Breast epithelium (tissue), 3 donors: ENCODE results near the gene SEC24B.

Experiments
- POLR2A ChIP-seq: fragments of 450-650 bp; IDR thresholded peaks from one replicate; pipeline ENCODE4 v1.6.1; 2016; ENCODE audit warnings: antibody characterized with exemption, mild to moderate bottlenecking, moderate library complexity
- POLR2AphosphoS5 ChIP-seq, 3 donors: sonication (generic); formaldehyde crosslinking; IDR thresholded peaks; one replicate each; pipeline ENCODE4 v1.6.1; 2017; ENCODE audit warnings: antibody characterized with exemption in 3 of 3
- TF ChIP-seq, protein P1 (sequence below), 3 donors: fragments of 450-650 bp; IDR thresholded peaks; one replicate each; pipeline ENCODE4 v1.5.1; 2016 to 2017; ENCODE audit warnings: antibody characterized with exemption in 3 of 3, mild to moderate bottlenecking in 3 of 3, moderate library complexity in 3 of 3

DNA sequence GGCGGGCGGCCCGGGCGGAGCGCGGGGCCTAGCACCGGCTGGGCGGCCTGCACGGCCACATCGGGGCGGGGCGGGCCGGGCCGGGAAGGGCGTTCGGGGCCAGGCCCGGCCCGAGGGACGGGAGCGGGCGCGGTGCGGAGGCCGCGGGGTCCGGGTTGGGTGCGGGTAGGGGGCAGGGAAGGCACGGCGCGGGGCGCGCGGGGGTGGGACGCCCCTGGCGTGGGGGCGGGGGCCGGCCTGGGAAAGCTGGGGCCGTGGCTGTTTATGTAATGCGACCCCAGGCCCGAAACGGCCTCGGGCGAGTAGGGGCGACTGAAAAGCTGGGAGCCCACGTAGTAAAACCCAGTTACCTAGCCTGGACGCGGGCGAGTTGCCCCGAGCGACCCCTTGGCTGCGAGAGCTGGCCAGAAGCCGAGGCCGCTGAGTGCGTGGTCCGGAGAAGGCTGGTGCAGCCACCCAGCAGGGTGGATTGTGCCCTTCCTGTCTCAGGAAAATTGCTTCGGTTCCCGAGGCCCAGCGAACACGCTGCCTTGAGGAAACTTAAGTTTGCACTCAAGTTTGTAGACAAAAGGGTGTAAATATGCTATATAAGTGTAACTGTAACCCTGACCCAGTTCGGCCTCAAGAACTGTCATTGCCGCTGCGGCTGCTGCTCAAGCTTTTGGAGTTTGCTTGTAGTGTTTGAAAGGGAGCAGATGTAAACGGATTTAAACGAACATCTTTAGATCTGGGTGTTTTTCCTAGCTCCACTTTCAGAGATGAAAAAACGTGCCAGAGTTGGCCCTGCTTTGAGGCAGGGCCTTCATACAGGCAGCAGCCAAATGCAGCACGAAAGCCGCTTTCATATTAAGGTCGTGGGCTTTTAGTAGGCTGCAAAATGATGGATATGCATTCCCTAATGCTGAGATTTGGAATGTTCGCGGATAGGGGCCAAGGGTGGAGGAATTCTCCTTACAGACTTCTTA lies 674 bp downstream of the SEC24B start:
- TF ChIP-seq, protein P1, sequence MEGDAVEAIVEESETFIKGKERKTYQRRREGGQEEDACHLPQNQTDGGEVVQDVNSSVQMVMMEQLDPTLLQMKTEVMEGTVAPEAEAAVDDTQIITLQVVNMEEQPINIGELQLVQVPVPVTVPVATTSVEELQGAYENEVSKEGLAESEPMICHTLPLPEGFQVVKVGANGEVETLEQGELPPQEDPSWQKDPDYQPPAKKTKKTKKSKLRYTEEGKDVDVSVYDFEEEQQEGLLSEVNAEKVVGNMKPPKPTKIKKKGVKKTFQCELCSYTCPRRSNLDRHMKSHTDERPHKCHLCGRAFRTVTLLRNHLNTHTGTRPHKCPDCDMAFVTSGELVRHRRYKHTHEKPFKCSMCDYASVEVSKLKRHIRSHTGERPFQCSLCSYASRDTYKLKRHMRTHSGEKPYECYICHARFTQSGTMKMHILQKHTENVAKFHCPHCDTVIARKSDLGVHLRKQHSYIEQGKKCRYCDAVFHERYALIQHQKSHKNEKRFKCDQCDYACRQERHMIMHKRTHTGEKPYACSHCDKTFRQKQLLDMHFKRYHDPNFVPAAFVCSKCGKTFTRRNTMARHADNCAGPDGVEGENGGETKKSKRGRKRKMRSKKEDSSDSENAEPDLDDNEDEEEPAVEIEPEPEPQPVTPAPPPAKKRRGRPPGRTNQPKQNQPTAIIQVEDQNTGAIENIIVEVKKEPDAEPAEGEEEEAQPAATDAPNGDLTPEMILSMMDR (IDR thresholded peaks at IDR 0.05) = no peak
- TF ChIP-seq POLR2AphosphoS5 (IDR thresholded peaks at IDR 0.05) (no peak), POLR2A (no peak)
